Right lobe of liver (tissue), 4 donors: ENCODE measurements around the gene CTDSP2.

Source experiments
- POLR2A ChIP-seq: fragments of 450-650 bp; IDR thresholded peaks from one replicate; pipeline ENCODE4 v1.6.1; 2017; ENCODE audit warnings: antibody characterized with exemption, mild to moderate bottlenecking
- TF ChIP-seq, protein P1 (sequence below), 4 donors: fragments of 200-600 bp in 3 of 4; fragments of 450-650 bp in 1 of 4; IDR thresholded peaks; one replicate each; pipeline versions ENCODE4 v1.5.1 to v1.8.0; 2016 to 2022; ENCODE audit warnings: antibody characterized with exemption in 4 of 4, mild to moderate bottlenecking in 2 of 4
- donor health status: DM: no; HTN: no; CAD: no.
- donor health status: DM: no; HTN: no; CAD: no.
- donor health status: DM: no; HTN: yes; CAD: no.

DNA sequence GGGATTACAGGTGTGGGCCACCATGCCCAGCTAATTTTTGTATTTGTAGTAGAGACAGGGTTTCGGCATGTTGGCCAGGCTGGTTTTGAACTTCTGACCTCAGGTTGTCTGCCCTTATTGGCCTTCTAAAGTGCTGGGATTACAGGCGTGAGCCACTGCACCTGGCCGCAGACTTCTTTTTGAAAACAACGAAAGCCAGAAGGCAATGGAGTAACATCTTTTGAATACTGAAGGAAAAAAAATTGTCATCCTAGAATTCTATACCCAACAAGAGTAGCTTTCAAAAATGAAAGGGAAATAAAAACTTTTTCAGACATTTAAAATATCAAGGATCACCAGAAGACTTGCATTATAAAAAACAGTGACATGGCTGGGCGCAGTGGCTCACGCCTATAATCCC lies 38.7 kb upstream of the CTDSP2 start:
- TF ChIP-seq, protein P1, sequence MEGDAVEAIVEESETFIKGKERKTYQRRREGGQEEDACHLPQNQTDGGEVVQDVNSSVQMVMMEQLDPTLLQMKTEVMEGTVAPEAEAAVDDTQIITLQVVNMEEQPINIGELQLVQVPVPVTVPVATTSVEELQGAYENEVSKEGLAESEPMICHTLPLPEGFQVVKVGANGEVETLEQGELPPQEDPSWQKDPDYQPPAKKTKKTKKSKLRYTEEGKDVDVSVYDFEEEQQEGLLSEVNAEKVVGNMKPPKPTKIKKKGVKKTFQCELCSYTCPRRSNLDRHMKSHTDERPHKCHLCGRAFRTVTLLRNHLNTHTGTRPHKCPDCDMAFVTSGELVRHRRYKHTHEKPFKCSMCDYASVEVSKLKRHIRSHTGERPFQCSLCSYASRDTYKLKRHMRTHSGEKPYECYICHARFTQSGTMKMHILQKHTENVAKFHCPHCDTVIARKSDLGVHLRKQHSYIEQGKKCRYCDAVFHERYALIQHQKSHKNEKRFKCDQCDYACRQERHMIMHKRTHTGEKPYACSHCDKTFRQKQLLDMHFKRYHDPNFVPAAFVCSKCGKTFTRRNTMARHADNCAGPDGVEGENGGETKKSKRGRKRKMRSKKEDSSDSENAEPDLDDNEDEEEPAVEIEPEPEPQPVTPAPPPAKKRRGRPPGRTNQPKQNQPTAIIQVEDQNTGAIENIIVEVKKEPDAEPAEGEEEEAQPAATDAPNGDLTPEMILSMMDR (IDR thresholded peaks at IDR 0.05), result no peak
- TF ChIP-seq POLR2A, result no peak
